ENCODE results near the gene FAM174C.

Gene FAM174C

DNA sequence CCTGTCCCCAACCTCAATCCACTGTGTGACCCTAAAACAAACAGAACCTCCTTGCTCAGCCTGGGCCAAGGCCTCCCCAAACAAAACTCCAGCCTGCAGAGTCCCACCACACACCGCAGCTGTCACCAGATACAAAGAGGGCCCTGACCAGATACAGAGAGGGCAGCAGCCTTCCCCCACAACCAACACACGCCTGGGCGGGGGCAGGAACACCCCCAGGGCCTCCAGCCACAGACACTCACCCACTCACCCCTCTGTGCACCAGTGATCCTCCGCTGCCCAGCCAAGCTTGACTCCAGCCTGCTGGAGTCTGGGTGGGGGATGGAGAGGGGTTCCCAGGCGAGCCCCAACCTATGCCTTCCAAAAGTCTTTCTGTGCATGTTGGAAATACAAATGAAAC, 12.1 kb upstream of the FAM174C start:
- DNase-seq, result no peak

DNA sequence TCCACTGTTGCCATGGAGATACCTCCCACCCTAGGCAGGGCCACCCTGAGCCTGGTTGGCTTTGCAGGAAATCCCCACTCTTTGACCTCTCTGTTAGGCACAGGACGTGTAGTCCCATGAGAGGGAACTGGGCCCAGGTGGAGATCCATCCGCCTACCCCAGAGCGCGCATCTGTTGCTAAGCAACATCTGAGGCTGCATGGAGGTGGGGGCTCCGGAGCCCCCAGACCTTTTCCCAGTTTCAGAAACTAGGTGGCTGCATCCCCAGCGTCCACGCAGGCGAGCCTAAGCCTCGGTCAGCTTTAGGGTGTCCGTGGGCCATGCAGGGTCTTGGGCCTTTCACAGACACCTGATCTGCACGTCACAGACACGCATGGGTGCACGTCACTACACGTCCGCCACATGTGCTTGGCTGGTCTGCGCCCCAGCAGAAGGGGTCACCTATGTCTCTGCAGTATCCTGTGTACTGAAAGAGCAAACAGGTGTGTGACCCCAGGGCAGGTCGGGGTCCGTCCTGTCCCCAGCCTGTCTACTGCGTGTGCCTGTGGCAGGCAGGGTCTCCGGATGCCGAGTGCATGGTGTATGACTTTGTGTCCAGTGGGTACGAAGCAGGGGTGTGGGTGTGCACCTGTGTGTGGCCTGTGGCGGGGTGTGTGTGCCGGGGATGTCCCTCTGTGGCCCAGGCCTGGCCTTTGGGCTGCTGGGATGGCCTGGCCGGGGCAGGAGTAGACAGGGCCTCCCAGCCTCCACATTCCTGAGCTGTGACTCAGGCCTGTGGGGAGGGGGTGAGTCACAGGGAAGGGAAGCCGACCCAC, 10.3 kb upstream of the FAM174C start:
- DNase-seq, result no peak

DNA sequence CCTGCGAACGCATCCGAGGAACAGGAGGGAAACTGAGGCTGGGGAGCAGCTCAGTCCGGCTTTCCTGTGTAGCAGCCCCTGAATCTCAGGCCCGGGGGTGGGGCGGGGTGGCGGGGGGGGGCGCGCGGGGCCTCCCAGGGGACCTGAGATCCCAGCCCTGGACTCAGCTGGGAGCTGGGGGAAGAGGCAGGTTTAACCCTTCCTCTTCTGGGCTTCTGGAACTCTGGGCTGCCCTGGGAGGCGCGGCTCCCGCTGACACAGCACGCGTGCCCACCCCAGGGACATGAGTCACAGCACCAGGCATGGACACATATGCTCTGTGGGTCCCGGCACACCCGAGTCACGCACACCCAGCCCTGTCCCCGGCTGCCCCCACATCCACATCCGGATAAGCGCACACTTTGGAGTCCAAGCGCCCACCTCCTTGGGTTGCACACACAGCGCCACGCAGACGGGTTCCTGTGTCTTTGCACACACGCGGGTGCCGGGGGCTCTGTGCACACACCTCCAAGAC, 9.7 kb upstream of the FAM174C start:
- peak; percentile 58 for DNase-seq

DNA sequence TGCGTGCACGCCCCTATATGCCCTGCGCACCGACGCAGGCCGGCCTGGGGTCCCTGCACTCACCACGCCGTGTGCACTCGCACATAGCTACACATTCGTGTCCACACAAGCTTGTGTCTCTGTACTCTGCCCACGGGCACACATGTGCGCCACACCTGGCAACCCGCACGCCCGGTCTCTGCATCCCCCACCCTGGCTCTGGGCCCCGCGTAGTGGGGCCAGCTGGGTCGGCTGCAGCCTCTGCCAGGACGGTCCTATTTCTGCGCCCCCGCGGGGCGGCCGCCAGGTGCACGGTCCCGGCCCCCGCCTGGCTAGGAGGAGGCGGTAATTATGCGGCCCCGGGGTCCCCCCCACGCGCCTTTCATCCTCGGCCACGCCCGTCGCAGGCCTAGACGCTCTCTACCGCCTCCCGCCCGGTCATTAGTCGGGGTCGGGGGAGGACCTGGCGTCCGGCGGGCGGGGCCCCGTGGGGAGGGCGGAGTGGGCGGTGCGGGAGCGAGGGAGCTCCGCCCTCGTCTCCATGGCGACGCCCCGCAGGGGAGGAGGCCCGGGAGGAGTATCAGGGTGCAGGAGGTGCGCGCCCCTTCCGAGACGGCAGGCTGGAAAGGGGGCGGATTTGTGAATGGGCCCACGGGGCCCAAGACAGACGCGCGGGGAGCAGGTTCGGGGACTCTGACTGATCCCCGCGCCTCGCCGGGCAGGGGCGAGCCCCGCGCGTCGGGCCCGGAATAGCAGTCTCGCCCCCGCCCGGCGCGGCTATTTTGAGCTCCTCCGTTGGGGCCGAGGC, 9.0 kb upstream of the FAM174C start:
- DNase-seq, result peak; percentile 87

DNA sequence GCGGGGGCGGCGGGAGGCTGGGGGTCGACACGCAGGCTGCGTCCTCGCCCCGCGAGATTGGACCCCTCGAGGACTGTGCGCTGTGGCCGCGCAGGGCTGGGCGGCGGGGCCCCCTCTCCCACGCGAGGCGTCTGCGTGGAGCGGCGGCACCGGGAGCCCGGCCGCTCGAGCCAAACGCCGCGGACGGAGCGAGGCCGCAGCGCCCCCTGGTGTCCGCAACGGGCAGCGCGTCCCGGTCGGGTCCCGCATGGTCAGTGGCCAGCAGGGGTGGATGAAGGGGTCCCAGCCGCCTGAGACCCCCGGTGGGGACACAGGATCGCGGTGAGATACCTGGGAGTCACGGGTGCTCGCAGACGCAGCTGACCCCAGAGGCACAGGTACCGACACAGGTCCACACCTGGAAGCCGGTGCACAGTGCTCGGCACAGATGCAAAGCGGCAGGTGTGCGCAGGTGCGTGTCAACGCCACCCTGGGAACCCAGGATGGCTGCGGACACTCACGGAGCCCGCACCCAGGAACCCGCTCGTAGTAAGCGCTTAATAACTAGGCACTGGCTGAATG, 8.3 kb upstream of the FAM174C start:
- peak; percentile 73 for DNase-seq

DNA sequence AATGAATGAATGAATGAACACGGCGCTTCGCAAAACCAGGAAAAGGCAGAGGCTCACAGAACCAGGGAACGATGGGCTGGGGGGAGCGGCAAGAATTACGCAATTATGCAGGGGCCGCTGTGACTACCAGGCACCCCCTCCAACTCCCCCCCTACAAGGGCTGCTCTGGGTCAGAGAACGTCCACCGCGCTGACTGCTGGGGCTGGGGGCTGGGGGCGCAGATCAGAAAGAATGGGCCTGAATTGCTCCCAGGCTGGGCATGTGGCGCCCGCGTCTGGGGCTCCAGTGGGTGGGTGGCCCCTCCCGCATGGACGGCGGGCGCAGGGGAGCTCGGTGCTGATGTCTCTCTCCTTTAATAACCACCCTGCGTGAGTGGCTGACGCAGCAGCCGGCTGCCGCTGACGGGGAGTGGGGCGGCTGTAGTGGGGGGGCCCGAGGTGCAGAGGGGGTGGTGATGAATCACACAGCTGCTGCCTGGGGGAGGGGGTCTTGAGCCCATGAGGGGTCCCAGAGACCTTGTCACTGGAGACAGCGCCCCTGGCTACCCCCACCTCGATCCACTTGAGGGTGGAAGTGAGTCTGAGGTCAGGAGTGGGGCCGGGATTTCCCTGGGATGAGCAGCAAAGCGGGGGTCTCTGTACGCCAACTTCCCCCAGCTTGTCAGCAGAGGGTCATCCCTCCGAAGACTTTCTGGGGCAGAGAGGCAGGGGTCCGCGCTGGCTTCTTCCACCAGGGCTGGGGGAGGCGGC, 7.7 kb upstream of the FAM174C start:
- DNase-seq, result no peak

DNA sequence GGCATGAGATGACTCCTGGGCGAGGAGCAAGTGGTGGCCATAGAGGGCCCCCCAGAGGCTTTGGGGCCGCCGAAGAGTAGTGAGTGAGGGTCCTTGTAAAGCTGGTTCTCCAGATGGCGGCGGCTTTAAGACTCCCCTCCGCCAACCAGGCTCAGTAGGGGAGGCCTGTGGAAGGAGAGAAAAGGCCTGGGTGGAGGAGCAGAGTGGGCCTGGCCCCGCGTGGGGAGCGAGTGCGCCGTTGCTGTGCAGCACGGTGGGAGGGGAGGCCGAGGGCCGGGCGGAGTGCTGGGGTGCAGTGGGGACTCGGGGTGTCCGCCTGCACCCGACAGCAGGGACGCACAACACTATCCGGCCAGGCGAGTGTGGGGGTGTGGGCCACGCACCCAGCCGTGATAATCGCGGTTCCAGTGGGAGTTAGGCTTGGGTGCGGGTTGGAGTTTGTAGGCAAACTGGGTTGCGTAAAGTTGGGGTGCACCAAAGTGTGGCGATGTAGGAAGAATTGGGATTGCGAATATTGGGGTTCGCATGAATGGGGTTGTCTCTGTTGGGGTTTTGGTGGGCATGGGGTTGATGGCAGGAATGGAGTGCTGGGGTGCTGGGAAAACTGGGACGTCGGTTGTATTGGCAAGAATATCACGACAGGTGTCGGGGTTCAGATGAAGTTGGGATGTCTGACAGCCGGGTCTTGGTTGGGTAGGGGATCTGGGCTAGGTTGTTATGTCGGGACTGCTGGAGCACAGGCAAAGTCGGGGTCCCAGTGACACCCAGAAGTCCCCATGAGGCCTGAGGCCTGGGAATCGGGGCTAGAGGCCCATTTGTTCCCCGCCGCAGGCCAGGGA, 6.9 kb upstream of the FAM174C start:
- DNase-seq, result no peak

DNA sequence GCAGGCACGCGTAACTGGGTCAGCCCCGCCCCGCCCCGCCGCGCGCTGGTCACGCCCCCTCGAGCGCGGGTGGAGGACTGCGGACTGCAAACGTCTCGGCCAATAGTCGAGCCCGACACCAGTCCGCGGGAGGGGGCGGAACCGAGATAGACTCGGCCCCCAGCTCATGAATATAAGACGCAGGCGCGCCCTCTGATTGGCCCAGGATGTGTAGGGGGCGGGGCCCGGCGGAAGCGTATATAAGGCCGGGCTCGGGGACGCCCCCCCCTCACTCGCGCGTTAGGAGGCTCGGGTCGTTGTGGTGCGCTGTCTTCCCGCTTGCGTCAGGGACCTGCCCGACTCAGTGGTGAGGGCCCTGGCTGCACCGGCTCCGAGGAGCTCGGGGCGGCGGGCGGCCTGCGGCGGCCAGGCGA, 6.3 kb upstream of the FAM174C start, which contains the start of gene CIRBP:
Gene CIRBP (plus strand): TSS at position 268 of the 413 bp plus-strand sequence. CDS start 1,602 bp downstream, outside the sequence.
- peak; percentile 100 for DNase-seq

DNA sequence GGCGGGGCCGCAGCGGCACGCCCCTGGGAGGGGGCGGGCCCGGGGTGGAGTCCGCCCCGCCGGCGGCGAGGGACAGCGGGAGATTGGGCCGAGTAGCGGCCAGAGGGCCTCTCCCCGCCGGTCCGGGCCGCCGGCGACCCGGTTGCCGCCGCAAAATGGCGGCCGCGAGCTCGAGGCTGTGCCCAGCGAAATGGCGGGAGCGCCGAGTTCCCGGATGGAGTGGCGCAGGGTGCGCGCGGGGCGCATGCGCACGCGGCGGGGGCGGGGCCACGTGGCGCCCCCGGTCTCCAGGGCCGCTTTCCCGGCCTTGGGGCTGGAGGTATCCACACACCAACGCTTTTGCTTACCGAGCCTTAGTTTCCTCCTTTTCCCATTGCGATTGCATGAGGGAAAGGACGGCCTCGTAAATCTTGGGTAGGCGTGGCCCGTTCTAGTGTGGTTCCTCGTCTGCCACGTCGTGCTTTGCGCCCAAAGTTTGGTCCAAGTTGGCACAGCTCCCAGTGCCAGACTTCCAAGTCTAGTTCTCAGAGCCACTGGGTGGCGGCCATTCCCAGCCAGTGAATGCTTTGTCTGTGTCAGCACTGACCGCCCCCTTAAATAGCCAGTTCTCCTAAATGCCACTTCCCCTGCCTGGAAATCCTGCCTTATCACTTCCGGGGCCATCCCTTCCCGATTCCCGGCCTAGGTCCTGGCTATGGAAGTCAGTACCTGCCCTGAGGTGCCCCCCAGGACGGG, 5.7 kb upstream of the FAM174C start:
- DNase-seq, result peak; percentile 90

DNA sequence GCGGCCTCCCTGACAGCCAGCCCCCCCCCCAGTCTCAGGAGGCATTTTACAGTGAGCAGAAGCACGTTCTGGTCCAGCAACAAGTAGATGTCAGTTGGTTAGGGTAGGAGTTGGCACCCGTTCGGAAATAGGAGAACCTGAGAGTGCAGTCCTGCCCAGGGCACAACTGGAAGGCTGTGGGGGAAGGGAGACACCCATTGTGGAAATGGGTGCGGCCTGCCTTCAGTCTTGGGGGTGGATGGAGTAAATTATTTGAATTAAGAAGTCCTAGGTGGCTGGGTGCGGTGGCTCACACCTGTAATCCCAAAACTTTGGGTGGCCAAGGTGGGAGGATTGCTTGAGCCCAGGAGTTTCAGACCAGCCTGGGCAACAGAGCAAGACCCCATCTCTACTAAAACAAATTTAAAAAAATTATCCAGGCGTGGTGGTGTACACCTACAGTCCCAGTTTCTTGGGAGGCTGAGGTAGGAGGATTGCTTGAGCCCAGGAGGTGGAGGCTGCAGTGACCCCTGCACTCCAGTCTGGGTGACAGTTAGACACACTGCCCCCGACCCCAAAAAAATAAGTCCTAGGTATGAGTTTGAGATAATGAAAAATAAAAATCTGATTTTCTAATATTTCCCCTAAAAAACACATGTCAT, 5.0 kb upstream of the FAM174C start:
- DNase-seq, result peak; percentile 47

DNA sequence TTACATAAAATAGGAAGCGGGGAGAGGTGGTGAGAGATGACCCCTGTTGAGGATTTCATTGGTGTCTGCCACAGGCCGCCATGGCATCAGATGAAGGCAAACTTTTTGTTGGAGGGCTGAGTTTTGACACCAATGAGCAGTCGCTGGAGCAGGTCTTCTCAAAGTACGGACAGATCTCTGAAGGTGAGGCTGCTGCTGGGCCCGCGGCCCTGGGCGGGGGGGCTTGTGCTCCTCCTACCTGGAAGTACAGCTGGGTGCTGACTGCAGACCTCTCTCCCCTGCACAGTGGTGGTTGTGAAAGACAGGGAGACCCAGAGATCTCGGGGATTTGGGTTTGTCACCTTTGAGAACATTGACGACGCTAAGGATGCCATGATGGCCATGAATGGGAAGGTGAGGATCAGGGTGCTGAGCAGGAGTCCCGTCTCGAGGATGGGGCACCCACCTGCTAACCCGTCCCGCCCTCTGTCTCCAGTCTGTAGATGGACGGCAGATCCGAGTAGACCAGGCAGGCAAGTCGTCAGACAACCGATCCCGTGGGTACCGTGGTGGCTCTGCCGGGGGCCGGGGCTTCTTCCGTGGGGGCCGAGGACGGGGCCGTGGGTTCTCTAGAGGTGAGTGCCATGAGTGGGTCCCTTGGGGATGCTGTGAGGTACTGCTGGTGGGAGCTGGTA, 4.3 kb upstream of the FAM174C start:
- no peak for DNase-seq

DNA sequence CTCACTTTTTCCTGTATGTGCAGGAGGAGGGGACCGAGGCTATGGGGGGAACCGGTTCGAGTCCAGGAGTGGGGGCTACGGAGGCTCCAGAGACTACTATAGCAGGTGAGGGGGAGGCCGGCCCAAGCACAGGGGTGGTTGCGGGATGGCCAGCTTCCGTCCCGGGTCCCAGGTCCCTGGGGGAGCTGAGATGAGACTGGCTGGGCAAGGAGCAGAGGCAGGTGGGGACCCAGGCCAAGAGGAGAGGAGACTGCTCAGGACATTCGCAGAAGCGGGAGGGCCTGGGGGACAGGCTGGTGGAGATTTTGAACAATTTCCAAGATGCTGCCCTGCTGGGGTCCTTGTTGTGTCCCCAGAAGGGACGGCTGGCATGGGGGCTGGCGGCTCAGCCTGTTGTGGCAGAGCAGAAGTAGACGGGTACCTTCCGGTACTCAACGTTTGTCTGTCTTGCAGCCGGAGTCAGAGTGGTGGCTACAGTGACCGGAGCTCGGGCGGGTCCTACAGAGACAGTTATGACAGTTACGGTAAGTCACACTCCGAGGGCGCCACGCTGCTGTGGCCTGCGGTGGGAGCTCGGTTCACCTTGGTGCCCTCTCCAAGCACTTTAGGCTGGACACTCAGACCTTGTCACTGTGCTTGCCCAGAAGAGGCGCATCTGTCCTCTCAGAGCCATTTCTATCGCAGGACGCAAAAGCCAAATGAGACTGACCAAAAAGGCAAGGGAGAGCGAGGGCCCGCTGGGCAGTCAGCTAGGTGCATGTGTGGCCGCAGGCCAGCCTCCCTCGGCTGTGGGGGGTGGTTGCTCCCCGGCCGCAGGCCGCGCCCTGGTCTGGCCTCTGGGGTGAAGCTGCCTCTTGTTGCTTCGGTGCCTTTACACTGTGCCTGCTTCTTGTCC, 3.6 kb upstream of the FAM174C start:
- DNase-seq, result no peak

DNA sequence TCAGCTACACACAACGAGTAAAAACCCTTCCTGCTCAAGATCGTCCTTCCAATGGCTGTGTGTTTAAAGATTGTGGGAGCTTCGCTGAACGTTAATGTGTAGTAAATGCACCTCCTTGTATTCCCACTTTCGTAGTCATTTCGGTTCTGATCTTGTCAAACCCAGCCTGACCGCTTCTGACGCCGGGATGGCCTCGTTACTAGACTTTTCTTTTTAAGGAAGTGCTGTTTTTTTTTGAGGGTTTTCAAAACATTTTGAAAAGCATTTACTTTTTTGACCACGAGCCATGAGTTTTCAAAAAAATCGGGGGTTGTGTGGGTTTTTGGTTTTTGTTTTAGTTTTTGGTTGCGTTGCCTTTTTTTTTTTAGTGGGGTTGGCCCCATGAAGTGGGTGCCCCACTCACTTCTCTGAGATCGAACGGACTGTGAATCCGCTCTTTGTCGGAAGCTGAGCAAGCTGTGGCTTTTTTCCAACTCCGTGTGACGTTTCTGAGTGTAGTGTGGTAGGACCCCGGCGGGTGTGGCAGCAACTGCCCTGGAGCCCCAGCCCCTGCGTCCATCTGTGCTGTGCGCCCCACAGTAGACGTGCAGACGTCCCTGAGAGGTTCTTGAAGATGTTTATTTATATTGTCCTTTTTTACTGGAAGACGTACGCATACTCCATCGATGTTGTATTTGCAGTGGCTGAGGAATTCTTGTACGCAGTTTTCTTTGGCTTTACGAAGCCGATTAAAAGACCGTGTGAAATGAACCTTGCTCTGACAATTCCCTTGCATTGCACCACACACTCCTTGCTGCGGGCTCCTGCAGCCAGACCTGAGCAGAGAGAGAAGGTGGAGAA, 2.7 kb upstream of the FAM174C start:
- no peak for DNase-seq

DNA sequence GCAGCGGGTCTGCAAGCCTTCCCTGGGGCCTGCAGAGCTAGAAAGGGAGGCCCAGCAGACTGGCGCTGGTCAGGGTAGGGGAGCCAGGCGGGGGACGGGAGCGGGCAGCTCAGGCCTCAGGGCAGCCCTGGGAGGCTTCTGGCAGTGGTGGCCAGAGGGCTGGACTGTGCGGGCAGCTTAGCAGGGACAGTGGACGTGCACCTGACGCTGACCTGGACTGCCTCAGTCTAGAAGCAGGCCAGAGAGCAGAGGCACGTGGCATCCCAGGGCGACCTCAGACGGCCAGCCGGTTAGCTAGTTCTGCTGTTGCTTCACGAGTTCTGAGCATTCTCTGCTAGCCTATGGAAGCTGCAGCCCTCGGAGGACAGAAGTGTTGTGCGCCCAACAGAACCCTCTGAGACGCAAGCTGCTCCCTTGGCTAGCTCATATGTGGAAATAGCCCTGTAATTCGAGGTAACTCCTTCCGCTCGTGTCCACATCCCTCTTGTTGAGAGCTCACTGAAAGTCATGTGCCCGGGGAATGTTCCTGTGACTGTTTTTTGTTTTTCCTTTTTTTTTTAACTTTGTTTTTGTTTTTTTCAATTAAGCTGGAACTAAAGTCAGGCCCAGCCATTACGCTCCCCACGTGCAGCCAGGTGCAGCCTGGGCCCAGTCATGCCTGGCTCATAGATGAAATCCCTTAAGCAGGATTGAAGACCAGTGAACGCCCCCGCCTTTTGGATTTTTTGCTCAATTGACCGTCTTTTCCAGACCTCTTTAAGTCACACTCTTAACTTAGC, 1.9 kb upstream of the FAM174C start:
- DNase-seq, result no peak

DNA sequence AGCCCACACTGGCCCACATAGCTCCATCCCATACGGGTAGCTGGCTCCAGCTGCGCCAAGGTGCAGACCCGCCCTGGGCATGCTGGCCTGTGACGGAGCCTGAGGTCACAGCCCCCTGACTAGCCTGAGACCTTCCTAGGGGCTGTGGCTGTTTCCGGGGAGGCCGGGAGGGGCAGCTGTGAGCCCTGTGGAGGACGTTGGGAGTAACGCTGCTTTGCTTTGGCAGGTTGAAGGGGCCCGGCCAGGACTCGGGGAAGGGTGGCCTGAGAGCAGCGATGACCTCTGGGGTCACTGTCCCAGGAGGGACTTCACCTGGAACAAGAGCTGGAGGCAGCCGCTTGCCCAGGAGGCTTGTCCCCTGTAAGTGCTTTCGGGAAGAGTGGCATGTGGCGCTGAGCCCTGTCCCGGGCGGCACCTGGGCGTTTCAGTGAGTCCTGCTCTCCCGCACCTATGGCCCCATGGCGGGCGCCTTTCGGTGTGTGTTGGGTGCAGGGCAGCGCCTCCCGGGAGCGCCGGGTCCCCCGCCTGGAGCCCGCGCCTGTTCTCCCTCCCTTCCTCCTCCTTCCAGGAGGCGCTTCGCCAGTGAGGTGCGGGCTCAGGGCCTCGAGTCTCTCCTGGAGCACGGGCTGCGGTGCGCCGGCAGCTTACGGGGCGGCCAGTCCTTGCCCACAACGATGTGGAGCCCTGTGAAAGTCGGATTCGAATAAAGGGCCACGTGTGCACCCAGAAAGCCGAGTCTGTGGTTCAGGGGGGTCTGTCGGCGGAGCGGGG, 1.1 kb upstream of the FAM174C start:
- no peak for DNase-seq

DNA sequence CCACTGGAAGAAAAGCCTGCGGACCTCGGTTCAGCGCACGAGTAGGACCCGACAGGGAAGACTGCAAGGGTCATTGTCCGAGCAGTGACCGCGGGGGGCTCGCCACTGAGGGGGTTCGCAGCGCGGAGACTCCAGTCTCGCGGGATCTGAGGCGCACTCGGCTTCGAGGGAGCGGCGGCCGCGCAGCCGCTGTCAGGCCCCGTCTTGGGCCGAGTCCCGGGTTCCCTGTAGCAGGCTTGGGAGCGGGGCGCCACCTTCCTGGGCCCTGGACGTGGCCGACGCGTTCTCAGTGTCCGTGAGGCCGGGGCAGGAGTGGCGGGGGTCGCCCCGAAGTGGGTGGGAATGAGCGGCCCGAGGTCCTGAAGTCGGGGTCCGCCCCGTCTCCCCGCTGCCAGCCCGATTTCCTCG, 474 bp upstream of the FAM174C start:
- DNase-seq, result no peak

Measured in activated CD4-positive, alpha-beta T cell treated with anti-CD3 and anti-CD28 coated beads for 48 hours (primary cell).